ENCODE data around the gene PODNL1.

The PODNL1 gene

DNA sequence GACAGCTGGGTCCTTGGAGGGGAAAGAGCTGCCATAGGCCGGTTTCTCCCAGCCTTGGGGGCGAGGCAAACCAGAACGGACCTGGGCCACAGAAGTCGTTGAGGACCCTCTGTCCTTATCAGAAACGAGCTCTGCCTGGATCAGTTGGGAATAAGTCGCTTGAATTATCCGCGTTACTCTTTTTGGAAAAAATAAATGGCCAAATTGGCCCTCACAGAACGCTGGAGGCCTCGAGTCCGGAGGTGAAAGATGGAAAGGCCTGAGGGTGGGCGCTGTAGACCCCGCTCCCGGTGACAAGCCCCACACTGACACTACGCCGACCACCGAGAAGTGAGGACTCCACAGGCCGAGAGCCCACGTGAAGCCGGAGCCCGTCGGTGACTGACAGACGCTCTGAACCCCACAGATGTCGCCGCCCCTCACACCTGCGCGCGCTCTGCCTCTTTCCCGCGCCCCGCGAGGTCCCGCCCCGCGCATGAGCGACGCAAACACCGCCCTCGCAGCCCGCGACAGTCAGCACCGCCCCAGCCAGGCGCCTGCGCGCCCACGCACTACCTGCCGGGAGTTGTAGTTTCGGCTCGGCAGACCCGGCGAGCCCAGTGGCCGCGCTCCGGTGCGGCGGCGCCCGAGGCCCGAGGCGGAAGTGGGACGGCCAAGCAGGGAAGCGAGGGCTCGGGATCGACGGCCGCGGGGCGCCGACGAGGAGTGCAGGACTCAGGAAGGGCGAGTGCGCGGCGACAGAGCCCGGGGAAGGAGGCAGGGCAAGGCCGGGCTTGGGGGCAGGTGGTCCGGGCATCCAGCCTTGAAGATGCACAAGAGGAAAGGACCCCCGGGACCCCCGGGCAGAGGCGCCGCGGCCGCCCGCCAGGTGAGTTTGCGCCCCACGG lies 32.3 kb downstream of the PODNL1 start, which contains the start of the genes BRME1 and CC2D1A (continued):
- TF ChIP-seq BCL11B (tag by site-specific recombination; IDR thresholded peaks at IDR 0.05; ENCODE audit: low read depth) (peak; percentile 40; the same call in 1 of the 2 replicates), ZNF791 (tag by site-specific recombination; IDR thresholded peaks at IDR 0.05) (no peak), ZBTB20 (tag by site-specific recombination; IDR thresholded peaks at IDR 0.05) (peak; percentile 54; the same call in 1 of the 2 replicates), ZFP69B (tag by site-specific recombination; IDR thresholded peaks at IDR 0.05) (peak; percentile 69; the same call in 1 of the 2 replicates), ZNF341 (tag by site-specific recombination; IDR thresholded peaks at IDR 0.05; ENCODE audit: low read depth) (peak; percentile 33; the same call in 1 of the 2 replicates), ZNF10 (tag by site-specific recombination; IDR thresholded peaks at IDR 0.05) (no peak), IKZF3 (tag by site-specific recombination; IDR thresholded peaks at IDR 0.05) (peak; percentile 53; the same call in 1 of the 2 replicates), ZNF623 (tag by site-specific recombination; IDR thresholded peaks at IDR 0.05) (no peak), ZNF548 (tag by site-specific recombination; IDR thresholded peaks at IDR 0.05) (no peak), ZNF621 (tag by site-specific recombination; IDR thresholded peaks at IDR 0.05) (no peak), ZNF23 (tag by site-specific recombination; IDR thresholded peaks at IDR 0.05; ENCODE audit: borderline replicate concordance) (no peak), ZNF558 (tag by site-specific recombination; IDR thresholded peaks at IDR 0.05) (no peak), ZNF354C (tag by site-specific recombination; IDR thresholded peaks at IDR 0.05; ENCODE audit: borderline replicate concordance, low read depth) (no peak), ZNF311 (tag by site-specific recombination; IDR thresholded peaks at IDR 0.05; ENCODE audit: borderline replicate concordance) (no peak), ZNF266 (tag by site-specific recombination; IDR thresholded peaks at IDR 0.05; ENCODE audit: low read depth) (no peak), ZNF571 (tag by site-specific recombination; IDR thresholded peaks at IDR 0.05) (no peak), SP7 (tag by site-specific recombination; IDR thresholded peaks at IDR 0.05) (peak; percentile 67; the same call in 1 of the 2 replicates), MYNN (tag by site-specific recombination; IDR thresholded peaks at IDR 0.05; ENCODE audit: borderline replicate concordance) (no peak), ZNF549 (tag by site-specific recombination; IDR thresholded peaks at IDR 0.05) (no peak), ZEB2 (tag by site-specific recombination; IDR thresholded peaks at IDR 0.05) (peak; percentile 76), ZNF837 (tag by site-specific recombination; IDR thresholded peaks at IDR 0.05) (no peak), ZNF510 (tag by site-specific recombination; IDR thresholded peaks at IDR 0.05; ENCODE audit: insufficient replicate concordance) (no peak), ZBTB1 (tag by site-specific recombination; IDR thresholded peaks at IDR 0.05) (no peak), GLI4 (tag by site-specific recombination; IDR thresholded peaks at IDR 0.05) (0 out of 2 replicates have a peak, but pooled peaks have one; percentile 26)
- TF ChIP-seq, protein P1, sequence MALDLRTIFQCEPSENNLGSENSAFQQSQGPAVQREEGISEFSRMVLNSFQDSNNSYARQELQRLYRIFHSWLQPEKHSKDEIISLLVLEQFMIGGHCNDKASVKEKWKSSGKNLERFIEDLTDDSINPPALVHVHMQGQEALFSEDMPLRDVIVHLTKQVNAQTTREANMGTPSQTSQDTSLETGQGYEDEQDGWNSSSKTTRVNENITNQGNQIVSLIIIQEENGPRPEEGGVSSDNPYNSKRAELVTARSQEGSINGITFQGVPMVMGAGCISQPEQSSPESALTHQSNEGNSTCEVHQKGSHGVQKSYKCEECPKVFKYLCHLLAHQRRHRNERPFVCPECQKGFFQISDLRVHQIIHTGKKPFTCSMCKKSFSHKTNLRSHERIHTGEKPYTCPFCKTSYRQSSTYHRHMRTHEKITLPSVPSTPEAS (tag by site-specific recombination; IDR thresholded peaks at IDR 0.05): no peak
- TF ChIP-seq, protein P2, sequence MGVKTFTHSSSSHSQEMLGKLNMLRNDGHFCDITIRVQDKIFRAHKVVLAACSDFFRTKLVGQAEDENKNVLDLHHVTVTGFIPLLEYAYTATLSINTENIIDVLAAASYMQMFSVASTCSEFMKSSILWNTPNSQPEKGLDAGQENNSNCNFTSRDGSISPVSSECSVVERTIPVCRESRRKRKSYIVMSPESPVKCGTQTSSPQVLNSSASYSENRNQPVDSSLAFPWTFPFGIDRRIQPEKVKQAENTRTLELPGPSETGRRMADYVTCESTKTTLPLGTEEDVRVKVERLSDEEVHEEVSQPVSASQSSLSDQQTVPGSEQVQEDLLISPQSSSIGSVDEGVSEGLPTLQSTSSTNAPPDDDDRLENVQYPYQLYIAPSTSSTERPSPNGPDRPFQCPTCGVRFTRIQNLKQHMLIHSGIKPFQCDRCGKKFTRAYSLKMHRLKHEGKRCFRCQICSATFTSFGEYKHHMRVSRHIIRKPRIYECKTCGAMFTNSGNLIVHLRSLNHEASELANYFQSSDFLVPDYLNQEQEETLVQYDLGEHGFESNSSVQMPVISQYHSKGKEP (tag by site-specific recombination; IDR thresholded peaks at IDR 0.05): no peak
- TF ChIP-seq, protein P3, sequence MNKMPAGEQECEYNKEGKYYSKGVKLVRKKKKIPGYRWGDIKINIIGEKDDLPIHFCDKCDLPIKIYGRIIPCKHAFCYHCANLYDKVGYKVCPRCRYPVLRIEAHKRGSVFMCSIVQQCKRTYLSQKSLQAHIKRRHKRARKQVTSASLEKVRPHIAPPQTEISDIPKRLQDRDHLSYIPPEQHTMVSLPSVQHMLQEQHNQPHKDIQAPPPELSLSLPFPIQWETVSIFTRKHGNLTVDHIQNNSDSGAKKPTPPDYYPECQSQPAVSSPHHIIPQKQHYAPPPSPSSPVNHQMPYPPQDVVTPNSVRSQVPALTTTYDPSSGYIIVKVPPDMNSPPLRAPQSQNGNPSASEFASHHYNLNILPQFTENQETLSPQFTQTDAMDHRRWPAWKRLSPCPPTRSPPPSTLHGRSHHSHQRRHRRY (tag by site-specific recombination; IDR thresholded peaks at IDR 0.05): no peak
- TF ChIP-seq, protein P4, sequence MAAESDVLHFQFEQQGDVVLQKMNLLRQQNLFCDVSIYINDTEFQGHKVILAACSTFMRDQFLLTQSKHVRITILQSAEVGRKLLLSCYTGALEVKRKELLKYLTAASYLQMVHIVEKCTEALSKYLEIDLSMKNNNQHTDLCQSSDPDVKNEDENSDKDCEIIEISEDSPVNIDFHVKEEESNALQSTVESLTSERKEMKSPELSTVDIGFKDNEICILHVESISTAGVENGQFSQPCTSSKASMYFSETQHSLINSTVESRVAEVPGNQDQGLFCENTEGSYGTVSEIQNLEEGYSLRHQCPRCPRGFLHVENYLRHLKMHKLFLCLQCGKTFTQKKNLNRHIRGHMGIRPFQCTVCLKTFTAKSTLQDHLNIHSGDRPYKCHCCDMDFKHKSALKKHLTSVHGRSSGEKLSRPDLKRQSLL (tag by site-specific recombination; IDR thresholded peaks at IDR 0.05): no peak
- TF ChIP-seq, protein P5, sequence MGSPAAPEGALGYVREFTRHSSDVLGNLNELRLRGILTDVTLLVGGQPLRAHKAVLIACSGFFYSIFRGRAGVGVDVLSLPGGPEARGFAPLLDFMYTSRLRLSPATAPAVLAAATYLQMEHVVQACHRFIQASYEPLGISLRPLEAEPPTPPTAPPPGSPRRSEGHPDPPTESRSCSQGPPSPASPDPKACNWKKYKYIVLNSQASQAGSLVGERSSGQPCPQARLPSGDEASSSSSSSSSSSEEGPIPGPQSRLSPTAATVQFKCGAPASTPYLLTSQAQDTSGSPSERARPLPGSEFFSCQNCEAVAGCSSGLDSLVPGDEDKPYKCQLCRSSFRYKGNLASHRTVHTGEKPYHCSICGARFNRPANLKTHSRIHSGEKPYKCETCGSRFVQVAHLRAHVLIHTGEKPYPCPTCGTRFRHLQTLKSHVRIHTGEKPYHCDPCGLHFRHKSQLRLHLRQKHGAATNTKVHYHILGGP (tag by site-specific recombination; IDR thresholded peaks at IDR 0.05): no peak
- TF ChIP-seq, protein P6, sequence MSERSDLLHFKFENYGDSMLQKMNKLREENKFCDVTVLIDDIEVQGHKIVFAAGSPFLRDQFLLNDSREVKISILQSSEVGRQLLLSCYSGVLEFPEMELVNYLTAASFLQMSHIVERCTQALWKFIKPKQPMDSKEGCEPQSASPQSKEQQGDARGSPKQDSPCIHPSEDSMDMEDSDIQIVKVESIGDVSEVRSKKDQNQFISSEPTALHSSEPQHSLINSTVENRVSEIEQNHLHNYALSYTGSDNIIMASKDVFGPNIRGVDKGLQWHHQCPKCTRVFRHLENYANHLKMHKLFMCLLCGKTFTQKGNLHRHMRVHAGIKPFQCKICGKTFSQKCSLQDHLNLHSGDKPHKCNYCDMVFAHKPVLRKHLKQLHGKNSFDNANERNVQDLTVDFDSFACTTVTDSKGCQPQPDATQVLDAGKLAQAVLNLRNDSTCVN (tag by site-specific recombination; optimal IDR thresholded peaks at IDR 0.05): peak; percentile 99
- TF ChIP-seq, protein P7, sequence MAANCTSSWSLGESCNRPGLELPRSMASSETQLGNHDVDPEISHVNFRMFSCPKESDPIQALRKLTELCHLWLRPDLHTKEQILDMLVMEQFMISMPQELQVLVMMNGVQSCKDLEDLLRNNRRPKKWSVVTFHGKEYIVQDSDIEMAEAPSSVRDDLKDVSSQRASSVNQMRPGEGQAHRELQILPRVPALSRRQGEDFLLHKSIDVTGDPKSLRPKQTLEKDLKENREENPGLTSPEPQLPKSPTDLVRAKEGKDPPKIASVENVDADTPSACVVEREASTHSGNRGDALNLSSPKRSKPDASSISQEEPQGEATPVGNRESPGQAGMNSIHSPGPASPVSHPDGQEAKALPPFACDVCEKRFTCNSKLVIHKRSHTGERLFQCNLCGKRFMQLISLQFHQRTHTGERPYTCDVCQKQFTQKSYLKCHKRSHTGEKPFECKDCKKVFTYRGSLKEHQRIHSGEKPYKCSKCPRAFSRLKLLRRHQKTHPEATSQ (tag by site-specific recombination; IDR thresholded peaks at IDR 0.05): no peak

Data from HEK293 (cell line).